ENCODE results near the gene TRIM64. TPM values are rescaled to one million over a fixed set of nuclear protein-coding genes. Genes with fewer than 3 reads are reported as not detected.

Gene TRIM64
- total and polyA plus RNA-seq, 10 of the 15 experiments (the other 5 are each of a cell fraction or from before 2014, with no cell fraction given), result not detected

Small RNAs within 50 kb of the gene (small RNA-seq; reads per million reads assigned to genes)
- not detected for gene AP004607.1

Other genes starting within 250 kb of the TRIM64 start
- not detected in 2 replicates for gene TRIM49, start 157.5 kb upstream of the TRIM64 start, total RNA-seq (2014; rRNA removed)
- not detected in 2 replicates for gene TRIM49, start 157.5 kb upstream of the TRIM64 start, total RNA-seq (2014; rRNA removed; fragmentation: Illumina TruSeq; extraction: Trizol)
- gene TRIM49, start 157.5 kb upstream of the TRIM64 start, total RNA-seq (2021), result not detected in 2 replicates
- gene TRIM49, start 157.5 kb upstream of the TRIM64 start, polyA plus RNA-seq (2011; rRNA removed), result not detected in 2 replicates
- not detected in 2 replicates for gene TRIM49, start 157.5 kb upstream of the TRIM64 start, polyA plus RNA-seq (2014; fragmentation: Illumina TruSeq; extraction: Trizol)
- gene TRIM49, start 157.5 kb upstream of the TRIM64 start, polyA plus RNA-seq (2014; fragmentation: Nextera tagmentation; extraction: Ambion mirVana), result not detected
- not detected in 2 replicates for gene TRIM49, start 157.5 kb upstream of the TRIM64 start, polyA plus RNA-seq (2014; rRNA removed)
- gene TRIM49, start 157.5 kb upstream of the TRIM64 start, polyA plus RNA-seq (2016; fragmentation: Nextera tagmentation; extraction: Ambion mirVana), result not detected
- not detected in 2 replicates for gene TRIM64B, start 87.5 kb upstream of the TRIM64 start, total RNA-seq (2014; rRNA removed)
- not detected in 2 replicates for gene TRIM64B, start 87.5 kb upstream of the TRIM64 start, total RNA-seq (2014; rRNA removed; fragmentation: Illumina TruSeq; extraction: Trizol)
- not detected in 2 replicates for gene TRIM64B, start 87.5 kb upstream of the TRIM64 start, total RNA-seq (2021)
- gene TRIM64B, start 87.5 kb upstream of the TRIM64 start, polyA plus RNA-seq (2011; rRNA removed), result not detected in 2 replicates
- gene TRIM64B, start 87.5 kb upstream of the TRIM64 start, polyA plus RNA-seq (2014; fragmentation: Illumina TruSeq; extraction: Trizol), result not detected in 2 replicates
- gene TRIM64B, start 87.5 kb upstream of the TRIM64 start, polyA plus RNA-seq (2014; fragmentation: Nextera tagmentation; extraction: Ambion mirVana), result not detected
- not detected in 2 replicates for gene TRIM64B, start 87.5 kb upstream of the TRIM64 start, polyA plus RNA-seq (2014; rRNA removed)
- not detected for gene TRIM64B, start 87.5 kb upstream of the TRIM64 start, polyA plus RNA-seq (2016; fragmentation: Nextera tagmentation; extraction: Ambion mirVana)
- not detected in 2 replicates for gene TRIM49D1, start 43.8 kb upstream of the TRIM64 start, total RNA-seq (2014; rRNA removed)
- gene TRIM49D1, start 43.8 kb upstream of the TRIM64 start, total RNA-seq (2014; rRNA removed; fragmentation: Illumina TruSeq; extraction: Trizol), result not detected in 2 replicates
- gene TRIM49D1, start 43.8 kb upstream of the TRIM64 start, total RNA-seq (2021), result not detected in 2 replicates
- not detected in 2 replicates for gene TRIM49D1, start 43.8 kb upstream of the TRIM64 start, polyA plus RNA-seq (2011; rRNA removed)
- gene TRIM49D1, start 43.8 kb upstream of the TRIM64 start, polyA plus RNA-seq (2014; fragmentation: Illumina TruSeq; extraction: Trizol), result not detected in 2 replicates
- not detected for gene TRIM49D1, start 43.8 kb upstream of the TRIM64 start, polyA plus RNA-seq (2014; fragmentation: Nextera tagmentation; extraction: Ambion mirVana)
- not detected in 2 replicates for gene TRIM49D1, start 43.8 kb upstream of the TRIM64 start, polyA plus RNA-seq (2014; rRNA removed)
- gene TRIM49D1, start 43.8 kb upstream of the TRIM64 start, polyA plus RNA-seq (2016; fragmentation: Nextera tagmentation; extraction: Ambion mirVana), result not detected
- gene TRIM49D2, start 42.0 kb upstream of the TRIM64 start, total RNA-seq (2014; rRNA removed), result not detected in 2 replicates
- gene TRIM49D2, start 42.0 kb upstream of the TRIM64 start, total RNA-seq (2014; rRNA removed; fragmentation: Illumina TruSeq; extraction: Trizol), result not detected in 2 replicates
- not detected in 2 replicates for gene TRIM49D2, start 42.0 kb upstream of the TRIM64 start, total RNA-seq (2021)
- gene TRIM49D2, start 42.0 kb upstream of the TRIM64 start, polyA plus RNA-seq (2011; rRNA removed), result not detected in 2 replicates
- not detected in 2 replicates for gene TRIM49D2, start 42.0 kb upstream of the TRIM64 start, polyA plus RNA-seq (2014; fragmentation: Illumina TruSeq; extraction: Trizol)
- gene TRIM49D2, start 42.0 kb upstream of the TRIM64 start, polyA plus RNA-seq (2014; fragmentation: Nextera tagmentation; extraction: Ambion mirVana), result not detected
- not detected in 2 replicates for gene TRIM49D2, start 42.0 kb upstream of the TRIM64 start, polyA plus RNA-seq (2014; rRNA removed)
- gene TRIM49D2, start 42.0 kb upstream of the TRIM64 start, polyA plus RNA-seq (2016; fragmentation: Nextera tagmentation; extraction: Ambion mirVana), result not detected
- not detected in 2 replicates for gene TRIM49C, start 65.1 kb downstream of the TRIM64 start, total RNA-seq (2014; rRNA removed)
- gene TRIM49C, start 65.1 kb downstream of the TRIM64 start, total RNA-seq (2014; rRNA removed; fragmentation: Illumina TruSeq; extraction: Trizol), result not detected in 2 replicates
- not detected in 2 replicates for gene TRIM49C, start 65.1 kb downstream of the TRIM64 start, total RNA-seq (2021)
- not detected in 2 replicates for gene TRIM49C, start 65.1 kb downstream of the TRIM64 start, polyA plus RNA-seq (2011; rRNA removed)
- gene TRIM49C, start 65.1 kb downstream of the TRIM64 start, polyA plus RNA-seq (2014; fragmentation: Illumina TruSeq; extraction: Trizol), result not detected in 2 replicates
- gene TRIM49C, start 65.1 kb downstream of the TRIM64 start, polyA plus RNA-seq (2014; fragmentation: Nextera tagmentation; extraction: Ambion mirVana), result not detected
- gene TRIM49C, start 65.1 kb downstream of the TRIM64 start, polyA plus RNA-seq (2014; rRNA removed), result not detected in 2 replicates
- gene TRIM49C, start 65.1 kb downstream of the TRIM64 start, polyA plus RNA-seq (2016; fragmentation: Nextera tagmentation; extraction: Ambion mirVana), result not detected
- gene UBTFL1, start 119.9 kb downstream of the TRIM64 start, total RNA-seq (2014; rRNA removed), result not detected in 2 replicates
- not detected in 2 replicates for gene UBTFL1, start 119.9 kb downstream of the TRIM64 start, total RNA-seq (2014; rRNA removed; fragmentation: Illumina TruSeq; extraction: Trizol)
- not detected in 2 replicates for gene UBTFL1, start 119.9 kb downstream of the TRIM64 start, total RNA-seq (2021)
- not detected in 2 replicates for gene UBTFL1, start 119.9 kb downstream of the TRIM64 start, polyA plus RNA-seq (2011; rRNA removed)
- gene UBTFL1, start 119.9 kb downstream of the TRIM64 start, polyA plus RNA-seq (2014; fragmentation: Illumina TruSeq; extraction: Trizol), result not detected in 2 replicates
- not detected for gene UBTFL1, start 119.9 kb downstream of the TRIM64 start, polyA plus RNA-seq (2014; fragmentation: Nextera tagmentation; extraction: Ambion mirVana)
- not detected in 2 replicates for gene UBTFL1, start 119.9 kb downstream of the TRIM64 start, polyA plus RNA-seq (2014; rRNA removed)
- not detected for gene UBTFL1, start 119.9 kb downstream of the TRIM64 start, polyA plus RNA-seq (2016; fragmentation: Nextera tagmentation; extraction: Ambion mirVana)
- not detected in 2 replicates for gene NAALAD2, start 168.6 kb downstream of the TRIM64 start, total RNA-seq (2014; rRNA removed)
- not detected in 2 replicates for gene NAALAD2, start 168.6 kb downstream of the TRIM64 start, total RNA-seq (2014; rRNA removed; fragmentation: Illumina TruSeq; extraction: Trizol)
- not detected in 2 replicates for gene NAALAD2, start 168.6 kb downstream of the TRIM64 start, total RNA-seq (2021)
- 0.16 and 0.98 TPM in 2 replicates for gene NAALAD2, start 168.6 kb downstream of the TRIM64 start, polyA plus RNA-seq (2011; rRNA removed)
- gene NAALAD2, start 168.6 kb downstream of the TRIM64 start, polyA plus RNA-seq (2014; fragmentation: Illumina TruSeq; extraction: Trizol), result 0.24 TPM in 1 of 2 replicates, not detected in the other
- under 1 TPM; 0.05 to 0.11 TPM for gene NAALAD2, start 168.6 kb downstream of the TRIM64 start, polyA plus RNA-seq (2014; fragmentation: Nextera tagmentation; extraction: Ambion mirVana)
- not detected in 2 replicates for gene NAALAD2, start 168.6 kb downstream of the TRIM64 start, polyA plus RNA-seq (2014; rRNA removed)
- under 1 TPM; 0.08 to 0.24 TPM for gene NAALAD2, start 168.6 kb downstream of the TRIM64 start, polyA plus RNA-seq (2016; fragmentation: Nextera tagmentation; extraction: Ambion mirVana)

Data from GM12878 (cell line).